Spinal cord (tissue), 10 donors: ENCODE measurements around the gene EYA2. TPM values are rescaled to one million over a fixed set of nuclear protein-coding genes. Genes with fewer than 3 reads are reported as not detected.

Source experiments
- DNase-seq, 6 donors: peaks; one replicate each; pipeline versions ENCODE4 v3.0.0 to v3.0.0-alpha.2; 2013 to 2015; ENCODE audit warnings: low spot score in 6 of 6, low read depth in 4 of 6
- H3K27ac ChIP-seq: one replicate; pipeline ENCODE4 v1.5.1; 2013; ENCODE audit warnings: low read depth, low read length, control low read depth
- H3K27me3 ChIP-seq: one replicate; pipeline ENCODE4 v1.6.1; 2013; ENCODE audit warnings: low read length; ENCODE audit not compliant: control insufficient read depth, insufficient read depth
- H3K36me3 ChIP-seq: one replicate; pipeline ENCODE4 v1.6.1; 2013; ENCODE audit warnings: low read length; ENCODE audit not compliant: control insufficient read depth, insufficient read depth
- H3K4me1 ChIP-seq: one replicate; pipeline ENCODE4 v1.6.1; 2013; ENCODE audit warnings: low read length; ENCODE audit not compliant: control insufficient read depth, insufficient read depth
- H3K4me3 ChIP-seq: one replicate; pipeline ENCODE4 v1.5.1; 2013; ENCODE audit warnings: low read depth, low read length, control low read depth
- H3K9me3 ChIP-seq: one replicate; pipeline ENCODE4 v1.6.1; 2013; ENCODE audit warnings: low read length; ENCODE audit not compliant: control insufficient read depth, insufficient read depth
- WGBS: methylation state at CpG from one replicate; pipeline ENCODE4 v1.1.5; 2013; ENCODE audit warnings: missing lambda C conversion rate; ENCODE audit not compliant: insufficient coverage; 5-methylcytosine and 5-hydroxymethylcytosine counted together
- polyA plus RNA-seq, 2 donors: library from polyadenylated mRNA; unstranded; fragments of 120-200 nt; gene quantifications; one replicate each; pipeline ENCODE4 v1.2.1, GENCODE V29; 2013; ENCODE audit not compliant: insufficient read length in 2 of 2
- total RNA-seq, 2 donors: library from RNA; depleted of rRNA in 1 of 2; stranded (reverse); fragments of 120-200 nt in 1 of 2; fragments of >200 nt in 1 of 2; gene quantifications; one replicate each; pipeline versions ENCODE4 v1.2.3 to v1.2.4, GENCODE V29; 2013 to 2014
- donor health status: healthy.

EYA2 gene
- total and polyA plus RNA-seq, 4 donors: 10.7 to 32.7 (median 25.0) TPM

GRCh38 chr20:47141941-47142773 lies 247.5 kb downstream of the EYA2 start:
- Histone ChIP-seq H3K9me3 (no peaks in the 10 kb centered on the region), H3K36me3 (no peaks in the 10 kb centered on the region), H3K27me3 (no peaks in the 10 kb centered on the region), H3K4me3 (no peak overlapping the region), H3K27ac (no peak overlapping the region), H3K4me1 (no peaks in the 10 kb centered on the region)
- WGBS: no CpG with 5 or more reads among the region's 5 CpGs
- DNase-seq: no peak

GRCh38 chr20:47142774-47143170 lies 248.1 kb downstream of the EYA2 start:
- no peaks in the 10 kb centered on the region for H3K27me3 ChIP-seq
- 67% methylated on average over 3 of the region's 14 CpGs for WGBS

GRCh38 chr20:47143657-47144056 lies 249.0 kb downstream of the EYA2 start:
- Histone ChIP-seq H3K4me3 (no peak overlapping the region), H3K27ac (no peak overlapping the region), H3K36me3 (no peaks in the 10 kb centered on the region), H3K4me1 (no peaks in the 10 kb centered on the region), H3K9me3 (no peaks in the 10 kb centered on the region), H3K27me3 (no peaks in the 10 kb centered on the region)
- no peak for DNase-seq
- WGBS: no CpG with 5 or more reads among the region's 4 CpGs

More at GRCh38 chr20:47142774-47143170, 248.1 kb downstream of the EYA2 start:
- no peak overlapping the region for H3K4me3 ChIP-seq
- H3K4me1 ChIP-seq: no peaks in the 10 kb centered on the region
- DNase-seq: no peak
- no peaks in the 10 kb centered on the region for H3K9me3 ChIP-seq
- no peaks in the 10 kb centered on the region for H3K36me3 ChIP-seq
- no peak overlapping the region for H3K27ac ChIP-seq

- no peaks in the 10 kb centered on the region for H3K9me3 ChIP-seq
- no peaks in the 10 kb centered on the region for H3K27me3 ChIP-seq
- H3K4me1 ChIP-seq: no peaks in the 10 kb centered on the region
- H3K4me3 ChIP-seq: no peak overlapping the region
- no peak overlapping the region for H3K27ac ChIP-seq
- 91% methylated on average over 4 of the region's 4 CpGs for WGBS
- no peaks in the 10 kb centered on the region for H3K36me3 ChIP-seq
- no peak for DNase-seq
Observed at GRCh38 chr20:47144463-47144862, 249.8 kb downstream of the EYA2 start.

- 48% methylated on average over 7 of the region's 7 CpGs for WGBS
- H3K4me1 ChIP-seq: no peaks in the 10 kb centered on the region
- H3K9me3 ChIP-seq: no peaks in the 10 kb centered on the region
- no peaks in the 10 kb centered on the region for H3K27me3 ChIP-seq
- no peak overlapping the region for H3K4me3 ChIP-seq
- peaks cover 2% of the 10 kb centered on the region for H3K36me3 ChIP-seq
- H3K27ac ChIP-seq: no peak overlapping the region
- no peak for DNase-seq
Observed at GRCh38 chr20:47146686-47147085, 252.0 kb downstream of the EYA2 start.

- no peak for DNase-seq
- Histone ChIP-seq H3K27ac (no peak overlapping the region), H3K36me3 (peaks cover 2% of the 10 kb centered on the region), H3K4me1 (peaks cover 4% of the 10 kb centered on the region), H3K9me3 (no peaks in the 10 kb centered on the region), H3K4me3 (no peak overlapping the region), H3K27me3 (no peaks in the 10 kb centered on the region)
- WGBS: no CpG with 5 or more reads among the region's 2 CpGs
Observed at GRCh38 chr20:47148059-47148458, 253.4 kb downstream of the EYA2 start.

GRCh38 chr20:47149939-47150338 lies 255.3 kb downstream of the EYA2 start:
- H3K36me3 ChIP-seq: peaks cover 2% of the 10 kb centered on the region
- peaks cover 4% of the 10 kb centered on the region for H3K4me1 ChIP-seq
- WGBS: 92% methylated on average over 4 of the region's 5 CpGs
- H3K27ac ChIP-seq: no peak overlapping the region
- no peaks in the 10 kb centered on the region for H3K27me3 ChIP-seq
- H3K4me3 ChIP-seq: no peak overlapping the region
- DNase-seq: no peak
- no peaks in the 10 kb centered on the region for H3K9me3 ChIP-seq

GRCh38 chr20:47150403-47151152 lies 255.9 kb downstream of the EYA2 start:
- Histone ChIP-seq H3K27me3 (no peaks in the 10 kb centered on the region), H3K9me3 (no peaks in the 10 kb centered on the region), H3K36me3 (peaks cover 2% of the 10 kb centered on the region), H3K27ac (no peak overlapping the region), H3K4me3 (no peak overlapping the region), H3K4me1 (peaks cover 4% of the 10 kb centered on the region)
- 65% methylated on average over 7 of the region's 11 CpGs for WGBS
- DNase-seq: peak in 5 of 6 donors; percentile 29 to 91 (median 33)

- H3K36me3 ChIP-seq: peaks cover 2% of the 10 kb centered on the region
- no peak for DNase-seq
- peaks cover 4% of the 10 kb centered on the region for H3K4me1 ChIP-seq
- no peaks in the 10 kb centered on the region for H3K9me3 ChIP-seq
- WGBS: 90% methylated on average over 3 of the region's 4 CpGs
- H3K27ac ChIP-seq: no peak overlapping the region
- no peaks in the 10 kb centered on the region for H3K27me3 ChIP-seq
- H3K4me3 ChIP-seq: no peak overlapping the region
Observed at GRCh38 chr20:47152068-47152467, 257.4 kb downstream of the EYA2 start.
